Ovary (tissue), 9 donors: ENCODE results near the gene TTLL10. TPM values are rescaled to one million over a fixed set of nuclear protein-coding genes. Genes with fewer than 3 reads are reported as not detected.

Experiments used
- DNase-seq, 5 donors: peaks; one replicate each; pipeline ENCODE4 v3.0.0-alpha.2; 2019 to 2020
- H3K27ac ChIP-seq, 2 donors: fragments of 200-600 bp; one replicate each; pipeline versions ENCODE4 v1.5.1 to v1.8.0; 2019 to 2022
- H3K27me3 ChIP-seq: fragments of 200-600 bp; one replicate; pipeline ENCODE4 v1.8.0; 2022
- H3K36me3 ChIP-seq: fragments of 200-600 bp; sonication (generic); one replicate; pipeline ENCODE4 v1.5.1; 2019
- H3K4me1 ChIP-seq: one replicate; pipeline ENCODE4 v1.8.1; 2013; ENCODE audit warnings: mild to moderate bottlenecking, moderate library complexity; ENCODE audit not compliant: insufficient read depth
- H3K4me3 ChIP-seq: fragments of 200-600 bp; sonication (generic); one replicate; pipeline ENCODE4 v1.5.1; 2017
- H3K9me3 ChIP-seq, 2 donors: fragments of 200-600 bp in 1 of 2; sonication (generic) in 1 of 2; one replicate each; pipeline versions ENCODE4 v1.5.1 to v1.8.1; 2013 to 2019; ENCODE audit warnings: mild to moderate bottlenecking in 1 of 2, moderate library complexity in 1 of 2
- CTCF ChIP-seq, 3 donors: fragments of 450-650 bp in 2 of 3; fragments of 200-600 bp in 1 of 3; IDR thresholded peaks; one replicate each; pipeline versions ENCODE4 v1.5.1 to v1.8.0; 2016 to 2022; ENCODE audit warnings: antibody characterized with exemption in 3 of 3, mild to moderate bottlenecking in 1 of 3
- EP300 ChIP-seq: sonication (generic); formaldehyde crosslinking; IDR thresholded peaks from one replicate; pipeline ENCODE4 v1.6.1; 2017; ENCODE audit warnings: antibody characterized with exemption
- POLR2A ChIP-seq: fragments of 450-650 bp; IDR thresholded peaks from one replicate; pipeline ENCODE4 v1.6.1; 2017; ENCODE audit warnings: antibody characterized with exemption, mild to moderate bottlenecking, moderate library complexity
- WGBS, 3 donors: extraction: QIAGEN DNeasy Blood & Tissue Kit in 1 of 3; methylation state at CpG; one replicate each; pipeline versions ENCODE4 v1.1.5 to v1.1.7; 2013 to 2017; 5-methylcytosine and 5-hydroxymethylcytosine counted together
- intact Hi-C, 4 donors: fragments of 100-400 bp; cut with DNase I; formaldehyde crosslinking; loops; one replicate each; pipeline versions ENCODE4 v1.11.0 to v1.15.1; 2022 to 2023
- polyA plus RNA-seq, 2 donors: library from polyadenylated mRNA; stranded (reverse); fragments of 200-250 nt in 1 of 2; fragments of 350-450 nt in 1 of 2; fragmentation: Illumina TruSeq in 1 of 2; extraction: RNeasy Lipid Tissue Mini Kit (QIAGEN cat#74804) in 1 of 2; gene quantifications; one replicate each; pipeline ENCODE4 v1.2.3, GENCODE V29; 2013 to 2014
- total RNA-seq, 7 donors: library from RNA; depleted of rRNA in 2 of 7; stranded (reverse); fragments of >200 nt in 2 of 7; fragmentation: NEBNext Ultra II Directional in 3 of 7; extraction: Animal tissue kit (Norgen Biotek cat#: 25700) in 3 of 7; gene quantifications; one replicate each; pipeline versions ENCODE4 v1.1.0 to v1.2.4, GENCODE V29; 2016 to 2023
- donor health status: DM: no; HTN: no; CAD: no; lungs with moderate emphysema.
- donor health status: DM: no; HTN: no; CAD: no.
- donor health status: Bipolar disorder and iron deficiency.
- donor health status: DM: yes; HTN: yes; CAD: no.
- donor health status: DM: no; HTN: no; CAD: no.
- donor health status: DM: yes; HTN: yes; CAD: no.

Gene TTLL10
- total and polyA plus RNA-seq, 9 donors: 0.60 to 7.0 (median 1.1) TPM; not detected in 4

DNA sequence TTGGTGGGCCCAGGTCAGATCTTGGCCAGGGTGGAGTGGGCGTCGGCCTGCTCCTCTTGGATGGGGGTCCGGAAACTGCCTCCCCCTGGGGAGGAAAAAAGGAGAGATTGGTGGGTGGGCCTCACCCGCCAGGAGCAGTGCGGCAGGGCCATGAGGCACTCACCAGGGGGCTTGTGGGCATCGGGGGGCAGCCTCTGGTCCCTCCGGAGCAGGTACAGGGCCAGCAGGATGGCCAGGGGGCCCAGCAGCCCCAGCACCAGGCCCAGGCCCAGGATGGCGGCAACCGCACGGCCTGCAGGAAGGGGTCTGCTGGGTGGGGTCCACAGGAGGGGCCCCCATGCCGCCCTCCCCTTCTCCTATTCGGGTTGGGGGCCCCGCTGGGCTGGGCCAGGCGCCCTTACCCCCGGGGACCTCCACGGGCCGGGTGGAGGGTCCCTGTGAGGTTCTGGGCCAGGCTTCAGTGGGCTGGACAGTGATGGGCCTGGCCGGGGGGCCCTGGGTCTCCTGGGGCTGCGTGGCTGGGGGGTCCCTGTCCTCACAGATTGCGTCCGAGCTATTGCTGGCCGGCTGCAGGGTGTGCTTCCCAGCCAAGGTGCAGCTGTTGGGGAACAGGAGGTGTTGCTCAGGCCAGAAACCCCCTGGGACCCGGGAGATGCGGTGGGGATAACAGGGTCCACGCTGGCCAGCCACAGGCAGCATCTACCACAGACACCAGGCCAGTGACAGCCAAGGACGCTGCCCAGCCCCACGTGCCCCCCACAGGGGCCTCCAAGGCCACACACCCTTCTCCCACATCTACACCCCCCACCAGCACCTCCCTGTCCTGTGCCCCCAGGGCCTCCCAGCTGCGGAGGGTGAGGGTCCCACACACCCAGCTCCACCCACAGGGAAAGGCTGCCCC lies 38.1 kb downstream of the TTLL10 start:
- no peak overlapping the region for H3K27ac ChIP-seq
- H3K4me1 ChIP-seq: no peaks in the 10 kb centered on the region
- TF ChIP-seq EP300 (no peak), POLR2A (no peak), CTCF (IDR thresholded peaks at IDR 0.05) (no peak)

GRCh38 chr1:1212780-1213344 lies 39.2 kb downstream of the TTLL10 start:
- Histone ChIP-seq H3K4me1 (no peaks in the 10 kb centered on the region), H3K27me3 (no peaks in the 10 kb centered on the region), H3K4me3 (no peak overlapping the region), H3K27ac (no peak overlapping the region), H3K9me3 (no peaks in the 10 kb centered on the region), H3K36me3 (no peaks in the 10 kb centered on the region)
- DNase-seq: peak in 2 of 5 donors; percentile 23 to 40
- 28 to 45% (median 39%) methylated on average over 10 to 24 of the region's 24 CpGs for WGBS, 3 donors
- intact Hi-C loops: no loop called here
- TF ChIP-seq CTCF (IDR thresholded peaks at IDR 0.05) (no peak), EP300 (no peak), POLR2A (no peak)

More for the DNA sequence above, 38.1 kb downstream of the TTLL10 start:
- Histone ChIP-seq H3K27me3 (peaks cover 4% of the 10 kb centered on the region), H3K9me3 (no peaks in the 10 kb centered on the region), H3K36me3 (no peaks in the 10 kb centered on the region), H3K4me3 (no peak overlapping the region)
- intact Hi-C loops: no loop called here
- peak in 2 of 5 donors; percentile 16 to 31 for DNase-seq
- 84 to 85% (median 85%) methylated on average over 28 of the region's 28 CpGs for WGBS, 3 donors

GRCh38 chr1:1213345-1214265 lies 39.9 kb downstream of the TTLL10 start, which contains the start of gene TNFRSF4:
Gene TNFRSF4, minus strand, starts transcription at chr1:1214153. Its CDS starts 26 bp downstream, at chr1:1214127.
- Histone ChIP-seq H3K4me1 (no peaks in the 10 kb centered on the region), H3K27me3 (no peaks in the 10 kb centered on the region), H3K9me3 (no peaks in the 10 kb centered on the region), H3K4me3 (no peak within 1 kb of the TSS), H3K27ac (no peak within 1 kb of the TSS), H3K36me3 (no peaks in the 10 kb centered on the region)
- TF ChIP-seq CTCF (IDR thresholded peaks at IDR 0.05) (no peak), EP300 (no peak), POLR2A (no peak)
- peak in 1 of 5 donors; percentile 11 for DNase-seq
- intact Hi-C loops: no loop called here
- 44 to 56% (median 50%) methylated on average over 46 to 56 of the region's 56 CpGs for WGBS, 3 donors

GRCh38 chr1:1215080-1215676 lies 41.5 kb downstream of the TTLL10 start:
- TF ChIP-seq CTCF (IDR thresholded peaks at IDR 0.05): no peak
- no peak for TF ChIP-seq POLR2A
- TF ChIP-seq EP300: no peak
- H3K4me1 ChIP-seq: no peaks in the 10 kb centered on the region
- no peak overlapping the region for H3K4me3 ChIP-seq
- no peaks in the 10 kb centered on the region for H3K27me3 ChIP-seq
- no peaks in the 10 kb centered on the region for H3K9me3 ChIP-seq
- WGBS, 3 donors: 48 to 56% (median 49%) methylated on average over 11 of the region's 11 CpGs
- no peak overlapping the region for H3K27ac ChIP-seq
- intact Hi-C loops: no loop called here
- DNase-seq: no peak
- no peaks in the 10 kb centered on the region for H3K36me3 ChIP-seq
